ENCODE measurements around the gene SPIN2B. TPM values are rescaled to one million over a fixed set of nuclear protein-coding genes. Genes with fewer than 3 reads are reported as not detected.

Gene SPIN2B
- total and polyA plus RNA-seq, 2 of the 13 experiments (the other 11 are each of a cell fraction or from before 2014, with no cell fraction given), result 7.9 to 10.4 TPM

DNA sequence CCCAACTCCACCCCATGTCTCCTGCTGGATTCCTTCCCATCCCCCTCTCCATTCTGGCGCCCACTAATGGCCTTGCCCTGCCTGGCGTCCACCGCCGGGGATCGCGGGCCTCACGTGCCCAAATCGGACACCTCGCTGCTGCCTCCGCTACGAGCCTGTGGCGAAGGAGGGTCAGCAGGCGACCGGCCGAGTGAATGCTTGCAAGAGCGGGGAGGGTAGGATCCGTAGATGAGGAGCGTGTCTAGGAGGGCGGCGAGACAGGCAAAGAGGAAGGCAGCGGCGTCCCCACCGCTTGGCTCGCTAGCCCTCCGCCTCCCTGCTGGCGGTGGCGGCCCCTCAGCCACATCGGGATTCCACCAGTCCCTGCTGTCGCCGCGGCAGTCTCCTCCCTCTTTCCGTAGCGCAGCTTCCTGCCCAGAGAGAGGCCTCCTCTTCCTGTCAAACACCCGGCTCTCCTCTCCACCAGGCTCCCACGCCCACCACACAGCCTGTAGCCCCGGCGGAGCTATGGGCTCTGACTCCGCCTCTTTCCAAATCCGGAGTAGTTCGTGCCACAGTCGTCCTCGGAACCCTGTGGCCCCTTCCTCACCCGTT lies at the start of gene SPIN2B (continued):
- TF ChIP-seq, protein P1, sequence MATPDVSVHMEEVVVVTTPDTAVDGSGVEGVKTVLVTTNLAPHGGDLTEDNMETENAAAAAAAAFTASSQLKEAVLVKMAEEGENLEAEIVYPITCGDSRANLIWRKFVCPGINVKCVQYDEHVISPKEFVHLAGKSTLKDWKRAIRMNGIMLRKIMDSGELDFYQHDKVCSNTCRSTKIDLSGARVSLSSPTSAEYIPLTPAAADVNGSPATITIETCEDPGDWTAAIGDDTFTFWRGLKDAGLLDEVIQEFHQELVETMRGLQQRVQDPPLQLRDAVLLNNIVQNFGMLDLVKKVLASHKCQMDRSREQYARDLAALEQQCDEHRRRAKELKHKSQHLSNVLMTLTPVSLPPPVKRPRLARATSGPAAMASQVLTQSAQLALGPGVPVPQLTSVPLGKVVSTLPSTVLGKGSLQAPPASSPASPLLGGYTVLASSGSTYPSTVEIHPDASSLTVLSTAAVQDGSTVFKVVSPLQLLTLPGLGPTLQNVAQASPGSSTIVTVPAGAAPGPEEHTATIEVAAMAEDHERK (CRISPR knock-in tag; IDR thresholded peaks at IDR 0.05; ENCODE audit: low read depth), result no peak
- TF ChIP-seq IKZF5 (CRISPR knock-in tag; IDR thresholded peaks at IDR 0.05) (no peak), REL (CRISPR knock-in tag; conservative IDR thresholded peaks at IDR 0.05) (no peak), MED8 (CRISPR knock-in tag; IDR thresholded peaks at IDR 0.05; ENCODE audit: insufficient replicate concordance) (peak; percentile 30), SOX5 (CRISPR knock-in tag; IDR thresholded peaks at IDR 0.05; ENCODE audit: borderline replicate concordance) (no peak), ZMYM2 (CRISPR knock-in tag; IDR thresholded peaks at IDR 0.05) (no peak), NFIB (CRISPR knock-in tag; IDR thresholded peaks at IDR 0.05; ENCODE audit: borderline replicate concordance) (no peak), ZNF768 (CRISPR knock-in tag; IDR thresholded peaks at IDR 0.05) (peak; percentile 57; the same call in 1 of the 2 replicates), ZNF296 (CRISPR knock-in tag; conservative IDR thresholded peaks at IDR 0.05) (no peak), HDAC6 (IDR thresholded peaks at IDR 0.05; ENCODE audit: low read depth, low read length) (no peak), CBX5 (CRISPR knock-in tag; IDR thresholded peaks at IDR 0.05; ENCODE audit: borderline replicate concordance) (no peak; the same call in 1 of the 2 replicates), ZFP36L2 (CRISPR knock-in tag; IDR thresholded peaks at IDR 0.05) (no peak), ZNF329 (CRISPR knock-in tag; IDR thresholded peaks at IDR 0.05; ENCODE audit: low read depth) (no peak), ARID4A (CRISPR knock-in tag; IDR thresholded peaks at IDR 0.05; ENCODE audit: borderline replicate concordance) (peak; percentile 77), ONECUT2 (CRISPR knock-in tag; IDR thresholded peaks at IDR 0.05) (no peak), MZF1 (CRISPR knock-in tag; IDR thresholded peaks at IDR 0.05; ENCODE audit: borderline replicate concordance) (no peak), IKZF1 (IDR thresholded peaks at IDR 0.05) (no peak), ZNF556 (CRISPR knock-in tag; IDR thresholded peaks at IDR 0.05; ENCODE audit: borderline replicate concordance) (no peak), RARA (CRISPR knock-in tag; IDR thresholded peaks at IDR 0.05) (no peak), ARID2 (CRISPR knock-in tag; IDR thresholded peaks at IDR 0.05; ENCODE audit: borderline replicate concordance) (no peak), ZNF441 (CRISPR knock-in tag; IDR thresholded peaks at IDR 0.05; ENCODE audit: borderline replicate concordance) (no peak), CREM (IDR thresholded peaks at IDR 0.05) (no peak), CREM (CRISPR knock-in tag; IDR thresholded peaks at IDR 0.05) (no peak), RAD21 (CRISPR knock-in tag; IDR thresholded peaks at IDR 0.05) (no peak), ZFP1 (CRISPR knock-in tag; IDR thresholded peaks at IDR 0.05) (no peak), NAIF1 (CRISPR knock-in tag; IDR thresholded peaks at IDR 0.05; ENCODE audit: borderline replicate concordance) (no peak), ZNF782 (CRISPR knock-in tag; IDR thresholded peaks at IDR 0.05; ENCODE audit: borderline replicate concordance) (no peak)
